GM19463 (cell line): ENCODE results near the gene TEAD1.

Experiments
- ATAC-seq: cut with Tn5 transposase; IDR thresholded peaks from one replicate; pipeline ENCODE4 v1.9.1; 2021; ENCODE audit warnings: mild to moderate bottlenecking, moderate library complexity; ENCODE audit not compliant: unreplicated experiment

TEAD1 gene

GRCh38 chr11:12673924-12674570 lies at the start of gene TEAD1:
Gene TEAD1 (plus strand): TSS chr11:12674421.
- ATAC-seq, result peak; percentile 86

GRCh38 chr11:12624595-12624994 lies 49.6 kb upstream of the TEAD1 start:
- ATAC-seq, result no peak

GRCh38 chr11:12625438-12626071 lies 48.7 kb upstream of the TEAD1 start:
- ATAC-seq, result no peak

- no peak for ATAC-seq
These were observed 47.6 kb upstream of the TEAD1 start for GRCh38 chr11:12626616-12627015.

- no peak for ATAC-seq
These were observed 45.9 kb upstream of the TEAD1 start for GRCh38 chr11:12628314-12628713.

GRCh38 chr11:12629601-12630313 lies 44.5 kb upstream of the TEAD1 start:
- ATAC-seq, result no peak

GRCh38 chr11:12631651-12632050 lies 42.6 kb upstream of the TEAD1 start:
- ATAC-seq, result no peak

- no peak for ATAC-seq
These were observed 39.9 kb upstream of the TEAD1 start for GRCh38 chr11:12634329-12634728.

- no peak for ATAC-seq
These were observed 37.3 kb upstream of the TEAD1 start for GRCh38 chr11:12636871-12637410.

- no peak for ATAC-seq
These were observed 34.8 kb upstream of the TEAD1 start for GRCh38 chr11:12639388-12639787.

- ATAC-seq, result no peak
These were observed 33.9 kb upstream of the TEAD1 start for GRCh38 chr11:12640355-12640754.

GRCh38 chr11:12640926-12641849 lies 33.0 kb upstream of the TEAD1 start:
- ATAC-seq, result no peak

- no peak for ATAC-seq
These were observed 32.2 kb upstream of the TEAD1 start for GRCh38 chr11:12642040-12642439.

GRCh38 chr11:12642806-12643428 lies 31.3 kb upstream of the TEAD1 start:
- no peak for ATAC-seq

- no peak for ATAC-seq
These were observed 27.7 kb upstream of the TEAD1 start for GRCh38 chr11:12646478-12646877.

- ATAC-seq, result no peak
These were observed 20.5 kb upstream of the TEAD1 start for GRCh38 chr11:12653729-12654128.

- no peak for ATAC-seq
These were observed 18.4 kb upstream of the TEAD1 start for GRCh38 chr11:12655842-12656241.

- no peak for ATAC-seq
These were observed 16.9 kb upstream of the TEAD1 start for GRCh38 chr11:12657336-12657735.

- no peak for ATAC-seq
These were observed 16.2 kb upstream of the TEAD1 start for GRCh38 chr11:12657981-12658380.

- ATAC-seq, result no peak
These were observed 12.0 kb upstream of the TEAD1 start for GRCh38 chr11:12662101-12662689.
